WI38 (cell line): Measurements from ENCODE around the gene PLAC1.

ENCODE experiments used
- H3K4me3 ChIP-seq: 2 replicates; pipeline ENCODE4 v1.5.1; 2011; ENCODE audit warnings: low read depth, mild to moderate bottlenecking, control low read depth, low read length
- TF ChIP-seq, protein P1 (sequence below): IDR thresholded peaks from 2 replicates; pipeline ENCODE4 v1.5.1; 2012; ENCODE audit warnings: low read depth, mild to moderate bottlenecking, control low read depth, low read length

PLAC1 gene

GRCh38 chrX:134691453-134691852, 33.2 kb upstream of the PLAC1 start:
- TF ChIP-seq, protein P1, sequence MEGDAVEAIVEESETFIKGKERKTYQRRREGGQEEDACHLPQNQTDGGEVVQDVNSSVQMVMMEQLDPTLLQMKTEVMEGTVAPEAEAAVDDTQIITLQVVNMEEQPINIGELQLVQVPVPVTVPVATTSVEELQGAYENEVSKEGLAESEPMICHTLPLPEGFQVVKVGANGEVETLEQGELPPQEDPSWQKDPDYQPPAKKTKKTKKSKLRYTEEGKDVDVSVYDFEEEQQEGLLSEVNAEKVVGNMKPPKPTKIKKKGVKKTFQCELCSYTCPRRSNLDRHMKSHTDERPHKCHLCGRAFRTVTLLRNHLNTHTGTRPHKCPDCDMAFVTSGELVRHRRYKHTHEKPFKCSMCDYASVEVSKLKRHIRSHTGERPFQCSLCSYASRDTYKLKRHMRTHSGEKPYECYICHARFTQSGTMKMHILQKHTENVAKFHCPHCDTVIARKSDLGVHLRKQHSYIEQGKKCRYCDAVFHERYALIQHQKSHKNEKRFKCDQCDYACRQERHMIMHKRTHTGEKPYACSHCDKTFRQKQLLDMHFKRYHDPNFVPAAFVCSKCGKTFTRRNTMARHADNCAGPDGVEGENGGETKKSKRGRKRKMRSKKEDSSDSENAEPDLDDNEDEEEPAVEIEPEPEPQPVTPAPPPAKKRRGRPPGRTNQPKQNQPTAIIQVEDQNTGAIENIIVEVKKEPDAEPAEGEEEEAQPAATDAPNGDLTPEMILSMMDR = no peak
- H3K4me3 ChIP-seq = no peak overlapping the region

DNA sequence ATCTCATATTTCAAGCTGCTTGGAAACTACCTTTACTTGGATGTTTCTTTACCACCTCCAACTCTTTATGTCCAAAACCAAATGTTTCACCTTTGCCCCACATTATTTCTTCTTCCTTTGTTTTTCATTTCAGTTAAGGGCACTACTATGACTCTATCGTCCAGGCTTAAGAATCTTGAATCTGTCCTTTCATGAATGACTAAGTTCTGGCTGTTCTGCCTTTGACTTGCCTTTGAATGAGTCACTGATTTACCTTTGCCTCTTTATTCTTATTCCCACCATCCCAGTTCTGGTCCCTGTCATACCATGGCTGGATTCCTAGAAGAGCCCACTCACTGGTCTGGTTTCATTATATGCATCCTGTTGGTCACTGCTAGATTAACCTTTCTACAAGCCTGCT, 30.6 kb upstream of the PLAC1 start:
- no peak overlapping the region for H3K4me3 ChIP-seq
- TF ChIP-seq, protein P1 = no peak

DNA sequence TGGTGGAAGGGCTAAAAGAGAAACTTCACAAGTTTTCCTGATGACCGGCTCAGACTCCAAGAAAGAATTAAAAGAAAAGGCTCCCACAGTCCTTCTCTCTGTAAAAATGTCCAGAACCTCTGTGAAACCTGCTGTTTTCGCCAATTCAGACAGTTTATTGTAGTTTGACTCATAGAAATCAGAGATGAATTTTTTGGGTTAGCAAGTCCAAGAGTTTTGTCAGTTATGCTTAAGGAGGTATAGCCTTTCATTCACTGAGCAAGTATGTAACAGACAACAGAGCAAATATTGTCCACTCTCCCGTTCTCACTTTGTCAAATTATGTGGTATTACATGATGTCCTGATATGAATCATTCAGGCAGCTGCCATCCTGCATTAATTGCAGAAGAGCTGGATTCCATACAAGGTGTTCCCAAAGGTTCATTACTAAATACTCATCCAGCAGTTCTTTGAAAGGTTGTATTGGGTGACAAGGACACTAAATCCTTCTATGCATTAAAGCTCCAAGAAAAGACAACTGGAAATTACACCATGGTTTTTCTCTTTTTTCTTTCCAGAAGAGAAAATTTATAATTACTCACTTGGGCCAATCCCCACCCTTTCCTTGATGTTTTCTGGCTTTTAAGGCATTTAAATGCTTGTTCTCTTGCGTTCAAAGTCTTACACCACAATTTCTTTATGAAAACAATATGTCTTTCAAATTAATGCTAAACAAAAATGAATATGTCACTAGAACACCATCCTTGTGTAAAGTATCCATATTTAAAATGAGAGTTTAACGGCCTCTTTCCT, 30.0 kb upstream of the PLAC1 start:
- no peak overlapping the region for H3K4me3 ChIP-seq
- TF ChIP-seq, protein P1 = no peak

- TF ChIP-seq, protein P1 = no peak
- no peak overlapping the region for H3K4me3 ChIP-seq
These were observed 27.4 kb upstream of the PLAC1 start for GRCh38 chrX:134685668-134686067.

DNA sequence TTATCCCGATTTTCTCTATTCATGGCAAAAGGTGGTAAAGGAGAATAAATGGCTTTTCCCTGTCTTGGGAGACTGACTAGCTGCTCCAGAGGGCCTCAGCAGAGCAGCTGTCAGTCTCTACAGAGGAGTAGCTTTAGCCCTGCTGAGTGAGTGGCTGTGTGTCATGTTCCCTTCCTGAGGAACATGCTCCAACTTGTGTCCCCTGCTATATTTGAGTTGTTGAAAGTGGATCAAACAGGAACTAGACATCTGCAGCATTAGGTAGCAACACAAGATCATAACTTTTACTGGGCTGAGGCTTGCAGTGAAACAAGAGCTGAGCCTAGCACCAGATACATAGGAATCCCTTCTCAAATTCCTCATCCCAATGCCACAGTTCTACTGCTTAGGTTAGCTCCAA, 26.7 kb upstream of the PLAC1 start:
- no peak overlapping the region for H3K4me3 ChIP-seq
- TF ChIP-seq, protein P1 = no peak

GRCh38 chrX:134683351-134684005, 25.2 kb upstream of the PLAC1 start:
- H3K4me3 ChIP-seq = no peak overlapping the region
- TF ChIP-seq, protein P1 = no peak

DNA sequence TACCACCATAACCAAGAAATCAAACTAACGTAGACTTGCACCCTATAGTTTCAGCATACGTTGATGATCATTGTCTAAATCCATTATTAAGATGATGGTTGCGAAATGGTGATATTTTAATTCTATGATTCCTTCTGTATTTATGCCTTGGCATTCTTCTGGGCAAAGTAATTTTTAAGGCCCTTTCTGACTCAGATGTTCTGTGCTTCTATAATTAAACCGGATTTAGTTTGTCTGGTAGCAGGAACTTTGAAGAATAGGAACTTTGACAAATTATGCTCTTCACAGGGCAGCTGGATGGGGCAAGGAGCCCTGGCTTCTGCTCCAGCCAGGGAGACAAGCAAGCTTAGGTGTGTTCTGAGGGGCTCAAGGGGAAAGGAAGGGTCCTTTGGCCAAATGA, 23.8 kb upstream of the PLAC1 start:
- H3K4me3 ChIP-seq = no peak overlapping the region
- TF ChIP-seq, protein P1 = no peak
